Keratinocyte (primary cell): Measurements from ENCODE around the gene RAB11FIP3. TPM values are rescaled to one million over a fixed set of nuclear protein-coding genes. Genes with fewer than 3 reads are reported as not detected.

Experiments used
- DNase-seq: peaks from one replicate; pipeline ENCODE4 v3.0.0-alpha.2; 2011; ENCODE audit warnings: low read depth, missing footprints, low spot score
- FAIRE-seq: peaks from 2 replicates; lab custom pipeline; 2011; peaks lifted over from hg19 to GRCh38; lab: Jason Lieb, UNC
- H2AFZ ChIP-seq: 2 replicates; pipeline ENCODE4 v1.6.0; 2012; ENCODE audit warnings: low read length, control low read depth, inconsistent platforms; ENCODE audit not compliant: control insufficient read depth
- H3K27ac ChIP-seq: 2 replicates; pipeline ENCODE4 v1.5.1; 2011; ENCODE audit warnings: low read length; ENCODE audit not compliant: control insufficient read depth, insufficient read depth
- H3K27me3 ChIP-seq: 3 replicates; pipeline ENCODE4 v1.6.0; 2011; ENCODE audit warnings: low read length; ENCODE audit not compliant: control insufficient read depth, insufficient read depth; ENCODE audit errors: extremely low read depth
- H3K36me3 ChIP-seq, 2 experiments: 2 replicates in 1 of 2; 3 replicates in 1 of 2; pipeline ENCODE4 v1.5.1; 2011; ENCODE audit warnings: low read length in 2 of 2, mild to moderate bottlenecking in 1 of 2; ENCODE audit not compliant: control insufficient read depth in 2 of 2, insufficient read depth in 2 of 2; ENCODE audit errors: extremely low read depth in 1 of 2
- H3K4me1 ChIP-seq: 3 replicates; pipeline ENCODE4 v1.5.1; 2011; ENCODE audit warnings: low read length; ENCODE audit not compliant: control insufficient read depth, insufficient read depth; ENCODE audit errors: extremely low read depth
- H3K4me2 ChIP-seq: 3 replicates; pipeline ENCODE4 v1.6.0; 2011; ENCODE audit warnings: low read depth, low read length; ENCODE audit not compliant: control insufficient read depth, insufficient read depth; ENCODE audit errors: extremely low read depth
- H3K4me3 ChIP-seq, 3 experiments: fragments of 200-600 bp in 1 of 3; sonication (generic) in 1 of 3; 2 replicates in 2 of 3; 3 replicates in 1 of 3; pipeline ENCODE4 v1.5.1; 2011 to 2016; ENCODE audit warnings: low read length in 3 of 3, mild to moderate bottlenecking in 3 of 3, control low read depth in 2 of 3, inconsistent platforms in 1 of 3, low read depth in 1 of 3, mixed read lengths in 1 of 3, mixed run types in 1 of 3, moderate library complexity in 1 of 3; ENCODE audit not compliant: control insufficient read depth in 2 of 3, insufficient read depth in 2 of 3; ENCODE audit errors: extremely low read depth in 1 of 3
- H3K79me2 ChIP-seq: 2 replicates; pipeline ENCODE4 v1.6.0; 2012; ENCODE audit warnings: low read length; ENCODE audit not compliant: control insufficient read depth, insufficient read depth
- H3K9ac ChIP-seq: 3 replicates; pipeline ENCODE4 v1.6.0; 2011; ENCODE audit warnings: low read length; ENCODE audit not compliant: control insufficient read depth, insufficient read depth; ENCODE audit errors: extremely low read depth
- H3K9me1 ChIP-seq: 3 replicates; pipeline ENCODE4 v1.6.0; 2011; ENCODE audit warnings: low read length; ENCODE audit not compliant: control insufficient read depth, insufficient read depth; ENCODE audit errors: extremely low read depth
- H3K9me3 ChIP-seq: 2 replicates; pipeline ENCODE4 v1.5.1; 2012; ENCODE audit warnings: low read depth, low read length; ENCODE audit not compliant: control insufficient read depth
- H4K20me1 ChIP-seq: 3 replicates; pipeline ENCODE4 v1.6.0; 2011; ENCODE audit warnings: low read length; ENCODE audit not compliant: control insufficient read depth, insufficient read depth; ENCODE audit errors: extremely low read depth
- CTCF ChIP-seq, 3 experiments: IDR thresholded peaks in 1 of 3; conservative IDR thresholded peaks in 1 of 3; optimal IDR thresholded peaks in 1 of 3; 2 replicates in 2 of 3; 3 replicates in 1 of 3; pipeline versions ENCODE3 to v1.5.1; 2011; ENCODE audit warnings: low read length in 3 of 3, mild to moderate bottlenecking in 3 of 3, moderate library complexity in 2 of 3, control low read depth in 1 of 3, inconsistent platforms in 1 of 3; ENCODE audit not compliant: insufficient read depth in 2 of 3; ENCODE audit errors: extremely low read depth in 1 of 3
- EZH2 ChIP-seq: IDR thresholded peaks from one replicate; pipeline ENCODE4 v1.6.1; 2012; ENCODE audit warnings: inconsistent platforms, mild to moderate bottlenecking, low read length, moderate library complexity
- dilution Hi-C: fragments of 300-500 bp; cut with MboI; formaldehyde crosslinking; loops from one replicate; pipeline ENCODE4 v1.7.0; 2020; ENCODE audit warnings: low sequenced_read_pairs; ENCODE audit not compliant: extremely low pct_ligation_motif_present
- polyA plus RNA-seq, 5 experiments: library from polyadenylated mRNA; depleted of rRNA in 3 of 5; stranded (reverse) in 3 of 5; stranded (forward) in 1 of 5; unstranded in 1 of 5; fragments of >200 nt; gene quantifications; 1 replicate in 1 of 5; 2 replicates in 3 of 5; 3 replicates in 1 of 5; pipeline versions ENCODE4 v1.2.1 to v1.2.3, GENCODE V29; 2011 to 2012; ENCODE audit warnings: missing spikeins in 2 of 5, low read depth in 1 of 5, low replicate concordance in 1 of 5

Gene RAB11FIP3
- polyA plus RNA-seq, 1 donor (not counting 4 experiments of a cell fraction or from before 2014, with no cell fraction given): 6.4 TPM

GRCh38 chr16:534856-535445 lies 109.5 kb downstream of the RAB11FIP3 start:
- H3K9ac ChIP-seq: peak overlapping the region; percentile 3

GRCh38 chr16:535446-536405 lies 110.3 kb downstream of the RAB11FIP3 start:
- Histone ChIP-seq H3K36me3 (peaks cover 7 to 15% of the 10 kb centered on the region in 2 experiments), H3K4me1 (peaks cover 13% of the 10 kb centered on the region), H3K9ac (peak overlapping the region; percentile 3)

More at GRCh38 chr16:534856-535445, 109.5 kb downstream of the RAB11FIP3 start:
- peaks cover 38% of the 10 kb centered on the region for H4K20me1 ChIP-seq
- H3K9me1 ChIP-seq: peaks cover 4% of the 10 kb centered on the region
- H3K9me3 ChIP-seq: no peaks in the 10 kb centered on the region
- peak overlapping the region; percentile 3 for H3K27ac ChIP-seq
- no peaks in the 10 kb centered on the region for H3K27me3 ChIP-seq
- no peak overlapping the region for H2AFZ ChIP-seq
- FAIRE-seq (no peak), DNase-seq (no peak)
- no peak overlapping the region for H3K4me3 ChIP-seq
- H3K79me2 ChIP-seq: peaks cover 93% of the 10 kb centered on the region
- peaks cover 7 to 17% of the 10 kb centered on the region in 2 experiments for H3K36me3 ChIP-seq
- dilution Hi-C loops: no loop called here
- no peak overlapping the region for H3K4me2 ChIP-seq
- peaks cover 13% of the 10 kb centered on the region for H3K4me1 ChIP-seq
- no peak for TF ChIP-seq CTCF (optimal IDR thresholded peaks at IDR 0.05 in 1 of 3, IDR thresholded peaks at IDR 0.05 in 1 of 3, conservative IDR thresholded peaks at IDR 0.05 in 1 of 3; ENCODE audit: extremely low read depth in 1 of 3, insufficient read depth in 2 of 3, low read length in 3 of 3)
- TF ChIP-seq EZH2: no peak

More at GRCh38 chr16:535446-536405, 110.3 kb downstream of the RAB11FIP3 start:
- no peak for FAIRE-seq
- Histone ChIP-seq H2AFZ (no peak overlapping the region), H3K9me3 (no peaks in the 10 kb centered on the region), H3K27me3 (no peaks in the 10 kb centered on the region), H3K9me1 (peaks cover 4% of the 10 kb centered on the region), H3K4me2 (peak overlapping the region; percentile 16), H3K4me3 (no peak overlapping the region), H3K79me2 (peaks cover 92% of the 10 kb centered on the region), H3K27ac (peak overlapping the region; percentile 31), H4K20me1 (peaks cover 31% of the 10 kb centered on the region)
- no peak for DNase-seq
- dilution Hi-C loops: no loop called here
- no peak for TF ChIP-seq EZH2
- TF ChIP-seq CTCF (optimal IDR thresholded peaks at IDR 0.05 in 1 of 3, IDR thresholded peaks at IDR 0.05 in 1 of 3, conservative IDR thresholded peaks at IDR 0.05 in 1 of 3; ENCODE audit: extremely low read depth in 1 of 3, insufficient read depth in 2 of 3, low read length in 3 of 3): no peak
